ENCODE data around the gene EIF4G3.
"Not testable (repeated sequence)": the region's sequence is repeated elsewhere in the genome, so short reads cannot be mapped to it uniquely, and the experiment has no call there.

EIF4G3 gene

DNA sequence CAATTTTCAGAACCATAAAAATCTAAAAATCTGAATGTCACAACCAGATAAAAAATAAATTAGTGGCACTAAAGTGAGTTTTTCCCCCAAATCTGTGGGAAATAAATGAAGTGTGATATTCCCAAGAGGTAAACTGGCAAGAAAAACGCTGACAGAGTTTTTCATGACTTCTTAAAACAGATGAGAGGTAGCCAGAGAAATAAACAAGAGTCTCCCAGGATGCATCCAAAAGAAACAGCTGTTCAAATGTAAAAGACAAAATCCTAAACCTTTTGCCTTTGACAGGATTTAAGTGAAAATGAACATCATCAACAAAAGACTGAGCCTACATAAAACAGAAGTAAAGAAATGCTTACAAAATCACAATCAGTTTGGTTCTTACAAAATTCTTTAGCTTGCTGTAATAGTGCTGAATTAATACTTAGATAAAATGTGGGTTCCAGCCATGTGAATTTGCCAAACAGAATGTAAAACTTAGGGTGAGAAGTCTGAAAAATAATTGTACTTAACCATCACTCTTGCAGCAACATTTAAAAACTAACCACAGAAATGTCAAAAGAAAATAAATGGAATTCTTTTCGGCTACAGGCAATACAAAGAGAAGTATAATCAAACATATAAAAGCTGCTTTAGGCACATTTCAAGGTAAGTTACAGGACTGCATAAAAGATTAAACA lies 133.6 kb downstream of the EIF4G3 start:
- in situ Hi-C loops (cut with MboI; ENCODE audit: low sequenced_read_pairs): no loop called here

DNA sequence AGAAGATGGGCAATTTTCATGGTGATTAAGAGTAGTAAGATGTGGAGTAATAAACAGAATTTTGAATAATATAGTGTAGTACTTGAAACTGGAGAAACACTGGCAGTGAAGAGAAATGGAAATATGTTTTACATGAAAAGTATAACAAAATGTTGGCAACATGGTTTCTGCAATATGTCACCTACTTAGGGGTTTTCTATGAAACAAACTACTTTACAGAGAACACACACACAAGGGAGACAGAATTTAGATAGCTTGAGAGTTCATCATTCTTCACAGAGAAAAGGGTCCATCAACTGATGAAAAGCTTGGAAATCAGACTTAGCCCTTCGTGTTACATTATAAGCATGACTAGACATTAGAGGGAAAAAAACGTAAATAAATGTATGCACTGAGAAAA lies 135.2 kb downstream of the EIF4G3 start:
- in situ Hi-C loops (cut with MboI; ENCODE audit: low sequenced_read_pairs): no loop called here

DNA sequence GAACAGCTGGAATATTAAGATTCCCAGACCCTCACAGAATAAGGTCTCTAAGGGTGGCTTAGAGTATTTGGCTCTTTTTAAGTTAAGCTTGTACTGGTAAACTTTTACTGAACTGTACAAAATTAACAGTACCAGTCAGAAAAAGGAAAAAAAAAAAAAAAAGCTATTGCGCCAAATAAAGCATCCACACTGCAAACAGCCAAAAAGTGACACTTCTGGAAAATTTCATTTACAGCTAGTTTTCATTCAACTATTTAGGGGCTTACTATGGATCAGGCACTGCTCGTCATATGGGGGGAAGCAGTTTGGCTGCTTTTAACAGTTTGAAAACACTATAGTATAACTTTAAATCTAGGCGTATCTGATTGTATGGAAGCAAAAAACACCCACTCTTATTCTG lies 139.6 kb downstream of the EIF4G3 start:
- in situ Hi-C loops (cut with MboI; ENCODE audit: low sequenced_read_pairs): no loop called here

DNA sequence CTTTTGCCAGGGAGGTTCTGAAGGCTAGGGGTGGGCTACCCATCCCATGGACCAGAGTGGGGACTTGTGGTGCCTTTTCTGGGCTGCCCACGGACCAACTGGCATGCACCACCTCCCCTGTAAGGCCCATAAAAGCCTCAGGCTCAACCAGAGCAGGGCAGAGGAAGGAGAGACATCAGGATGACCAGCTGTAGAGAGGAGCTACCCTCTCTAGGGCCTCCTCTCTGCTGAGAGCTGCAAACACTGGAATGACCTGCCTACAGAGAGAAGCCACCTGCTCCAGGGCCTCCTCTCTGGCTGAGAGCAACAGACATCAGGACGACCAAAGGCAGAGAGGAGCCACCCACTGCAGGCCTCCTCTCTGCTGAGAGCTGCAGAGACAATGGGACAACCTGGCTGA lies 140.9 kb downstream of the EIF4G3 start:
- in situ Hi-C loops (cut with MboI; ENCODE audit: low sequenced_read_pairs): no loop called here

DNA sequence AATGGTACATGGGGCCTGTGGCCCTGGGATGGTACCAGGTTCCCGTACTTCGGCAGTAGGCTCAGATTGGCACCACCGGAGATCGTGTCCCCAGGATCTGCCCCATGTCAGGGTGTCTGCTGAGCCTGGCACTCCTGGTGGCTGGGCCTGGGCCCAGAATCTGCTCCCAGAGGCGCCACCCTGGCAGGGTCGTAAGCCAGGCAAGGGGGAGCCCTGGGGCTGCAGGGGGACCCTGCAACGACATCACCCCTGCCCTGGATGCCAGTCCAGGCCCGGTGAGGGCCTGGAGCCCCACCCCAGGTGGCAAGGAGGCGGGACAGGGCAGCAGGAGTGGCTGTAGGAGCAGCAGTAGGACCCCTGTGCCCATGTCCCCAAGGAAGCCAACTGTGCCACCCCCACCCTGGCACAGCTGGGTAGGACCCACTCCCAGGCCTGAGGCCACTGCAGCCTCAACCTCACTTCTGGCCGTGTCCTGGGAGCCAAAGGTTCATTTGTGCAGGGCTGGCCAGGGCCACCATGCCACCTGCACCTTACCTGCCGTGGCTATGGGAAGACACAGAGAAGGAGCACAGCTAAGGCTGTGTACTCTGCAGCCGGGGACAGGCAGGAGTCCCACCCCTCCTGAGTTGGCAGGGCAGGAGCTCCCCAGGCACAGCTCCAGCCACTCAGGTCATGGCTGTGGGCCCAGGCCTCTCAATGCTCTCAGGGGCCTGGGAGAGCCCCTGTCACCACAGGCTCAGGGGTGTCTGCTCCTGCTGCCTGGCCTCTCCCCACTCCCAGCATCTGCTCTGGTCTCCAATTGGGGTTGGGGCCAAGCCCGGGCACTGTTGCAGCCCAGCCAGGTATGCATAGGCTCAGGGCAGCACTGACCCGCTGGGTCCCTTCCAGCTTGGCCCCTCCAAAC lies 141.7 kb downstream of the EIF4G3 start:
- in situ Hi-C loops (cut with MboI; ENCODE audit: low sequenced_read_pairs): no loop called here

DNA sequence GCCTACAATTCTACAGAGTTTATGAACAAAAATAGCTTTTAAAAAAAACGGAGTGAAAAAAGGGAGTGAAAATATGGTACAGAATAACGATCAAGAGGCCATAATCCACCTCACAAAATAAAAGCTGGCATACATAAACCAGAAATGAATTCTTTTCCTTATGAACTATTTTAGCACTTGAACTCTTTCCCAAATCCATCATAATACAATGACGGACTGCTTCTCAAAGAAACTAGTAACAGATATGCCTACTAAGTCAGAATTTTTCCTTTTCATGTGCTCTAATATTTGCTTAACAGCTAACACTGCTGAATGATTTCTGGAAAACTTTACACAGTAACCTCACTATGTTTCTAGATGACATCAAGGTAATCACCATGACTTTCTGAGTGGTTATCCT lies 144.0 kb downstream of the EIF4G3 start:
- in situ Hi-C loops (cut with MboI; ENCODE audit: low sequenced_read_pairs): no loop called here

DNA sequence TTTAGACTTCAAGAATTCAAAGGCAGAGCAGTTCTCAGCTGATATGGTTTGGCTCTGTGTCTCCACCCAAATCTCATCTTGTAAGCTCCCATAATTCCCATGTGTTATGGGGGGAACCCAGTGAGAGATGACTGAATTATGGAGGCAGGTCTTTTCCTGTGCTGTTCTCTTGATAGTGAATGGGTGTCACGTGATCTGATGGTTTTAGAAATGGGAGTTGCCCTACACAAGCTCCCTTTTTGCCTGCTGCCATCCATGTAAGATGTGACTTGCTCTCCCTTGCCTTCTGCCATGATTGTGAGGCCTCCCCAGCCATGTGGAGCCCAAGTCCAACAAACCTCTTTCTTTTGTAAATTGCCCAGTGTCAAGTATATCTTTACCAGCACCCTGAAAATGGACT lies 146.5 kb downstream of the EIF4G3 start:
- in situ Hi-C loops (cut with MboI; ENCODE audit: low sequenced_read_pairs): no loop called here

DNA sequence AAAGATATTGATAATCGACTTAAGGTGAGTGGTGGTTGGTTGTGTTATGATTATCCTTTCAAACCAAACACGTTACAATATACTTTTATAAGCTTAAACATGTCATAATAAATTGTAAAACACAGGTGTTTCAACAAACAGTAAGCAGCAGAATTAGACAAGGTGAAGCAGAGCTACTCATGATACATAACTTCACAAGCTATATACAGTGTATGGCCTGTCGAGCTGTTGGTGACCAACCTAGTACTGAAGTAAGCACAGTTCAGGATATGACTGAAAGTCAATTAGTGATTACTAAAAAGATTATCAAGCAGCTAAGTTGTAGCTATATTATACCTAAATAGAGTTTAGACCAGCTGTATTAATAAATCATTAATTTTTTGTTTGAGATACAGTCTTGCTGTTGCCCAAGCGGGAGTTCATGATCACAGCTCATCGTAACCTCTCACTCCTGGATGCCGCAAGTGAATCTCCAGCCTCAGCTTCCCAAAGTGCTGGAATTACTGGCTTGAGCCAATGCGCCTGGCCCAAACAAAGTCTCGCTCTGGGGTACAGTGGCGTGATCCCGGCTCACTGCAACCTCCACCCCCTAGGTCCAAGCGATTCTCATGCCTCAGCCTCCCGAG lies 148.1 kb downstream of the EIF4G3 start:
- in situ Hi-C loops (cut with MboI; ENCODE audit: low sequenced_read_pairs): no loop called here

DNA sequence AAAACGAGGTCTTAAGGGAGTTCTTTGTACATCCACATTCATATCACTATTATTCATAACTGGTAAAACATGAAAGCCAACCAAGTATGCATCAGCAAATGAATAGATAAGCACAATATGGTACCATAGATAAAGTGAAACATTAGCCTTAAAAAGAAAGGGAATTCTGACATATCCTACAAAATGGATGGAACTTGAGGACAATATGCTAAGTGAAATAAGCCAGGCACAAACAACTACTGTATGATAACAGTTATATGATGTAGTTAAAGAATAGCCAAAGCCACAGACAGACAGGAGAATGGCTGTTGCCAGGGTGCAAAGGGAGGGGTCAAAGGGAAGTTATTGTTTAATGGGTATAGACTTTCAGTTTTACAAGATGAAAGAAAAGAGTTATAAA lies 148.9 kb downstream of the EIF4G3 start:
- in situ Hi-C loops (cut with MboI; ENCODE audit: low sequenced_read_pairs): no loop called here

DNA sequence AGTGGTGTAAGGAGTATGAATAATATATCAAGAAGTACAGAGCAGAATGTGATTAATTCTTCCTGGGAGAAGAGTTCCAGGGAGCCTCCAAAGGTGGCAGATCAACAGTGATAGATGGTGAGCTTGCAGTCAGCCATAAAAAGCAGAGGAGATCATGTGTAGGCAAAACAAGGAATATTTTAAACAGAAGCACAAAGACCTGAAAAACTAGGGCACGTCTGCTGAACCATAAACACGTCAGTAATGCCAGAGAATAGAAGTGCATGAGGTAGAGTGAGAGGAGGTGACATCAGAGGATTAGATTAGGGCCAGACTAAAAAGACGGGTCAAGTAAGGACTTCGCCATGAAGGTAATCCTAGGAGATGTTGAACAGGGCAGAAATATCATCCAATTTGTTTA lies 151.8 kb downstream of the EIF4G3 start:
- in situ Hi-C loops (cut with MboI; ENCODE audit: low sequenced_read_pairs): no loop called here

DNA sequence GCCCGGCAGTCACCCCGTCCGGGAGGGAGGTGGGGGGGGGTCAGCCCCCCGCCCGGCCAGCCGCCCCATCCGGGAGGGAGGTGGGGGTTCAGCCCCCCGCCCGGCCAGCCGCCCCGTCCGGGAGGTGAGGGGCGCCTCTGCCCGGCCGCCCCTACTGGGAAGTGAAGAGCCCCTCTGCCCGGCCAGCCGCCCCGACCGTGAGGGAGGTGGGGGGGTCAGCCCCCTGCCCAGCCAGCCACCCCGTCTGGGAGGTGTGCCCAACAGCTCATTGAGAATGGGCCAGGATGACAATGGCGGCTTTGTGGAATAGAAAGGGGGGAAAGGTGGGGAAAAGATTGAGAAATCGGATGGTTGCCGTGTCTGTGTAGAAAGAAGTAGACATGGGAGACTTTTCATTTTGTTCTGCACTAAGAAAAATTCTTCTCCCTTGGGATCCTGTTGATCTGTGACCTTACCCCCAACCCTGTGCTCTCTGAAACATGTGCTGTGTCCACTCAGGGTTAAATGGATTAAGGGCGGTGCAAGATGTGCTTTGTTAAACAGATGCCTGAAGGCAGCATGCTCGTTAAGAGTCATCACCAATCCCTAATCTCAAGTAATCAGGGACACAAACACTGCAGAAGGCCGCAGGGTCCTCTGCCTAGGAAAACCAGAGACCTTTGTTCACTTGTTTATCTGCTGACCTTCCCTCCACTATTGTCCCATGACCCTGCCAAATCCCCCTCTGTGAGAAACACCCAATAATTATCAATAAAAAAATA lies 152.4 kb downstream of the EIF4G3 start:
- in situ Hi-C loops (cut with MboI; ENCODE audit: low sequenced_read_pairs): not testable (repeated sequence)

DNA sequence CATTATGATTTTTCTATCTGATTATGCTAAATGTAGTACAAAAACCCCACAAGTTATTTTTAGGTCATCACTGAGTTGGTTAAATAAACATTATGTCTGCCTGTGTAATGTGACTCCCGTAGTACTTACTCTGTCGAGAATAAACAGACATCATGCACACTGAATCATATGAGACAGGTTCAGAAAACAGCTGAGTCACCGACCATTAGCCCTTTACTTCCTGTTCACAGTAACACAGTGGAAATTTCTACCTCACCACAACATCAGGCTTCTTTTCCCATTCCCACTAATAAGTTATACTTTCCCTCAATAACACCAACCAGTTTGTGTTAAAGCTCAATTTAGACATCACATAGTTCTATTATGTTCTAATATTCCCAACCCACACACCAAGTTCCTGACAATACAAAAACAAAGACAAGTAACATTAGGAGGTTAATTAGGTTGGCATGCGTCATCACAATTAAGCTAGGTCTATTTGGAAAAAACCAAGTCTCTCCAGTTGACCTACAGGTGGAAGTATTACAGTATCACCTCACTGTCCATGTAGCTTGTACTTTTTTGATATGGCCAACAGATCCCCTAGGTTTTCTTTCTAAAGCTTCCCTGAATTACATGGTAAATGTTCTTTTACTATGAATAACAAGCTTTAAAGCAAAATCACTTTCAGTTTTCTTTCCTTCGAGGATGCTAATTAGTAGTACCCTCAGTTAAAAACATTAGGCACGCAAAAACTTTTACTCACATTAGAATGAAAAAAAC lies 154.2 kb downstream of the EIF4G3 start:
- in situ Hi-C loops (cut with MboI; ENCODE audit: low sequenced_read_pairs): no loop called here

DNA sequence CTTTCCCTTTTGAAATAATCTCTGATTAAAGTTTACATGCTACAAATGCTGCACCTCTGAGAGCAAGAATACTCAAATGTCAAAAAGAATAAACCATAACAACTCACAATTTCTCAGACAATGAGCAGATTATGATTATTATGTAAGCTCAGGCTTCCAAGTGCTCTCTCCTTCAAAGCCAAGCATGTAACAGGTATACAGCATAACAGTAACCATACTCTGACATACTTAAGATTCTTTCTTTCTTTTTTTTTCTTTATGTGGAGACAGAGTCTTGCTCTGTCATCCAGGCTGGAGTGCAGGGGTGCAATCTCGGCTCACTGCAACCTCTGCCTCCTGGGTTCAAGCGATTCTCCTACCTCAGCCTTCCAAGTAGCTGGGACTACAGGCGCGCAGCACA lies 155.4 kb downstream of the EIF4G3 start:
- in situ Hi-C loops (cut with MboI; ENCODE audit: low sequenced_read_pairs): no loop called here

DNA sequence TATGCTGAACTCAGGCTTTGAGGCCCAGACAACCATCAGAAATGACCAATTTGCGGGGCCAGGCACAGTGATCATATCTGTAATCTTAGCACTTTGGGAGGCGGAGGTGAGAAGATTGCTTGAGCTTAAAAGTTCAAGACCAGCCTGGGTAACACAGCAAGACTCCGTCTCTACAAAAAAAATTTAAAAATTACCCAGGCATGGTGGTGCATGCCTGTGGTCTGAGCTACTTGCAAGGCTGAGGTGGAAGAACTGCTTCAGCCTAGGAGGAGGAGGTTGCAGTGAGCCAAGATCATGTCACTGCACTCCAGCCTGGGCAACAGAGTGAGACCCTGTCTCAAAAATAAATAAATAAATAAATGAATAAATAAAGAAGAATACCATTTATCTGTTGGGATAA lies 156.5 kb downstream of the EIF4G3 start:
- in situ Hi-C loops (cut with MboI; ENCODE audit: low sequenced_read_pairs): no loop called here

DNA sequence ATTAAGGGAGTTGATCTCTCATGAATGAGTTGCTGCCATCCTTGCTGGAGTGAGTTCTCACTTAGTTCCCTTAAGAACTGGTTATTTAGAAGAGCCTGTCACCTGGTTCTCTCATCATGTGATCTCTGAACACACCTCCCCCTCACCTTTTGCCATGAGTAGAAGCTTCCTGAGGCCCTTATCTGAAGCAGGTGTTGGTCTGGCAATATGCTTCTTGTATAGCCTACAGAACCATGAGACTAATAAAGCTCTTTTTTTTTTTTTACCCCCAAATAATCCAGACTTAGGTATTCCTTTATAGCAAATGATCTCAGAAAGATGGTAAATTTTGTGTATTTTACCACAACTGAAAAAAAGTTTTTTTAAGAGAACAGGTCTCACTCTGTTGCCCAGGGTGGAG lies 158.0 kb downstream of the EIF4G3 start:
- in situ Hi-C loops (cut with MboI; ENCODE audit: low sequenced_read_pairs): no loop called here

DNA sequence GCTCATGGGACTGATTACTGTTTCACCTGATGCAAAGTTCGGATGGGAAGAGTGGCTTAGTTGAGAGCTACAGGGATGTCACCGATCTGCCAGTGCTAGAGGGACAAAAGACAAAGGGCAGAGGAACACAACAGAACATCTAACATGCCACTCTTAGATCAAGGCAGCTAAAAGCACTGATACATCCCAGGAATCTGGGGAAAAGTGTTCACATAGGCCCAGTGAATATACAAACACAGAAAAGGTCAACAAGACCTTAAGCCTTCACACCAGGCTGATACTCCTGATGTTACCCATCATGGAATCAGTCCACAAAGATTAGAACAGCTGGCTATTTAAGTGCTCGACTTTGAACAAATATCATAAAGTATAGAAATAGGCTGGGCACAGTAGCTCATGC lies 163.2 kb downstream of the EIF4G3 start:
- in situ Hi-C loops (cut with MboI; ENCODE audit: low sequenced_read_pairs): no loop called here

DNA sequence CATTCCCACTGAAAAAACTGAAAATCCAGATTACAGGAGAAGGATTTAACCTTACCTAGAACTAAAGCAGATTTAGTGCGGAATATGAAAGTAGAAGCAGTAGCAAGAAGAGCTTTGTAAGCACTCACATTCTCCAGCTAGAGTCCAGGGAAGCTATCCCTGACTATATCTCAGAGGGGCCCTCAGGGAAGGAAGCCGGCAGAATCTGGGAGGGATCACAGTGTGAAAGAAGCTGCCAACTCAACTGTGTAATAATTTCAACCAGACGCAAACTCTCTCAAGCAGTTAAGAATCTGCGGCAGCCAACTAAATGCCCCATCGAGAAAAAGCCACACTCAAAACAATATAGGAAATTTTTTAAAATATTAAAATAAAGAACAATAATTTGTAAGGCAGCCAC lies 163.8 kb downstream of the EIF4G3 start:
- in situ Hi-C loops (cut with MboI; ENCODE audit: low sequenced_read_pairs): no loop called here

DNA sequence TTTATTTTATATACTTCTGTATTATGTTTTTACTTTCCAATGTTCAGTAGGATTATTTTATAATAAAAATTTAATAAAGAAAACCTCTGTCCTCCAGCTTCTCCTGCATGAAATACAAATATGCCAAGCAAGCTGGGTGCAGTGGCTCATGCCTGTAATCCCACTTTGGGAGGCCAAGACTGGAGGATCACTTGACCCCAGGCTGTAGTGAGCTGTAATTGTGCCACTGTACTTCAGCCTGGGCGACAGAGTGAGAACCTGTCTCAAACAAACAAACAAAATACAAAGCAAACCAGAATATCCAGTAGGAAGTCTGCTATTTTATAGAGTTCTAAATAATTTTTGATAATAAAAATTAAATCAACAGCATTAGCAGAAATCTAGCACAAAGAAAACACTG lies 168.8 kb downstream of the EIF4G3 start:
- in situ Hi-C loops (cut with MboI; ENCODE audit: low sequenced_read_pairs): no loop called here

DNA sequence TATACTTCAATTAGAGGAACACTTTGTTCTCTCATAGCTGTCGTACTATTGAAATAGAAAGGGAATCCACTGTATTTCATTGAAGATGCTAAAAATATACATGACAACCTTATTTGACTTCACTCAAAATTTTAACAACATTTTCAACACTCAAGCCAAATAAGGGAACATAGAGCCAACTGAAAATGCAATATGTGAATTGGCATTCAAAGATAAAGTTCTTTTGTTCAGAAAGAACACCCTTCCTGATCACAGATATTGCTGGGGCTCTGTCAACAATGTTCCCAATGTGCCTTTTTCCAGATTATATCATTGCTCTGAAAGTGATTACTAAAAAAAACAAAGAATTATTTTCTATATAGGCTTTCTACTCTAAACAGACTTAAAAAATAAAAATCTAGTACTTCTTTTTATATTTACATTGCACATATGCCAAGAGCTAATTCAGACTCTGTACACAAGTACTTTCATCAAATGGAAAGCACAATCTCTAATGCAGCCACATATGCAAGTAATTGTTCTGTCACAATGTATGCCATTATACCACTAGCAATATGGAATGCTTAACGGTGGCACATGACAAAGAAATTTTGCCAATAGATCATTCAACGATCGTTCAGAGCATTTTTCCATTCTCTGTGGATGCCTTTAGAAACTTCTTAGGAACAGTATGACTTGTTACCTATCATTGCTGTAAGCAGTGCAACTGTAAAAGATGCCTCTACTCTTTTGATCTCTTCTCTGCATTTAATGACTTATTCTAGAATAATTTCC lies 171.0 kb downstream of the EIF4G3 start:
- in situ Hi-C loops (cut with MboI; ENCODE audit: low sequenced_read_pairs): no loop called here

All from HL-60/S4 (cell line).